Limb (tissue), 2 donors: ENCODE results near the gene TK1.
"Not testable (repeated sequence)": the region's sequence is repeated elsewhere in the genome, so short reads cannot be mapped to it uniquely, and the experiment has no call there.

Source experiments
- DNase-seq, 2 donors: peaks; one replicate each; pipeline ENCODE4 v3.0.0-alpha.2; 2016; ENCODE audit errors: extremely low spot score in 2 of 2

The TK1 gene

DNA sequence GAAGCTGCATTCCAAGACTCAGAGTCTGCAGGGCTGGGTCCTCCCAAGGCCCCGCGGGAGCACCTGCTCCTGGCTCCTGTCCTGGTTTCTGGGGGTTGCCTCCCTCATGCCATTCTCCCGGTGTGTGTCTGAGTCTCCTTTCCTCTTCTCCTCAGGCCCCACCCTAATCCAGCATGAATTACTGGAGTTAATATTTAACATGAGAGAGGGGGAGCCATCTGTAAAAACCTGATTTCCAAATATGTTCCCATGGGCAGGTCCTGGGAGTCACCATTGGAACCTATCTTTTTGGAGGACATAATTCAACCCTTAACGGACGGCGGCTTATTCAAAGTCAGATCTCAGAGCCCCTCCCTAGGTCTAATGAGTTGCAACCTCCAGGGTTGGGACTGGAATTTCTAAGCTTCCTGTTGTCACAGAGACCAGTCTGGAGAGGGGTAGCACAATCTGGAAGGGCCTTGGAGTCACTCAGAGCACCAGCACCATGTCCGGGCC is 35.3 kb downstream of the TK1 start:
- no peak for DNase-seq

DNA sequence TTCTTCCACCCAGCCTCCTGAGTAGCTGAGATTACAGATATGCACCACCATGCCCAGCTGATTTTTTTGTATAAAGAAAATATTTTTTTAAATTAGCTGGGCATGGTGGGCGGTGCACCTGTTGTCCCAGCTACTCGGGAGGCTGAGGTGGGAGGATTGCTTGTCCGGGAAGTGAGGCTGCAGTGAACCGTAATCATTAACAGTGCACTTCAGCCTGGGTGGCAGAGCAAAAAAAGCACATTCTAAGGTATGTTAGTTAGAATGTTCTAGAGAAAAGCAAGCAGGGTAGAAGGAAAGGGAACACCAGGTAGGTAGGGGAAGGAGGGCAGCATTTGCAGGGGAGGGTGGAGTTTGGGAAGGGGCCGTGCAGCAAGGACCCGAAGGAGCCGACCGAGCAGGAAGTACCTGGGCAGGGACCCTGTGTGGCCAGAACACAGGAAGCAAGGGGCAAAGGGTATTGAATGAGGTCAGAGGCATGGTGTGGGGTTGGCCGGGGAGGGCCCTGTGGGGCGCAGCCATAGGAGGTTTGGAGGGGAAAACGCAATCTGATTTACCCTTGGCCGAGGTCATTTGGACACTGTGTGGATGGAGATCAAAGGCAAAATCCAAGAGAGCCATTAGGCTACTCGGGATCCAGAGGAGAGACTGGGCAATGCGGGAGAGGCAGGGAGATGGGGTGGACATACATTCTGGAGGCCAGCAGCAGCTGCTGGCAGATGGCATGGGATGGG is 38.4 kb downstream of the TK1 start:
- no peak for DNase-seq

DNA sequence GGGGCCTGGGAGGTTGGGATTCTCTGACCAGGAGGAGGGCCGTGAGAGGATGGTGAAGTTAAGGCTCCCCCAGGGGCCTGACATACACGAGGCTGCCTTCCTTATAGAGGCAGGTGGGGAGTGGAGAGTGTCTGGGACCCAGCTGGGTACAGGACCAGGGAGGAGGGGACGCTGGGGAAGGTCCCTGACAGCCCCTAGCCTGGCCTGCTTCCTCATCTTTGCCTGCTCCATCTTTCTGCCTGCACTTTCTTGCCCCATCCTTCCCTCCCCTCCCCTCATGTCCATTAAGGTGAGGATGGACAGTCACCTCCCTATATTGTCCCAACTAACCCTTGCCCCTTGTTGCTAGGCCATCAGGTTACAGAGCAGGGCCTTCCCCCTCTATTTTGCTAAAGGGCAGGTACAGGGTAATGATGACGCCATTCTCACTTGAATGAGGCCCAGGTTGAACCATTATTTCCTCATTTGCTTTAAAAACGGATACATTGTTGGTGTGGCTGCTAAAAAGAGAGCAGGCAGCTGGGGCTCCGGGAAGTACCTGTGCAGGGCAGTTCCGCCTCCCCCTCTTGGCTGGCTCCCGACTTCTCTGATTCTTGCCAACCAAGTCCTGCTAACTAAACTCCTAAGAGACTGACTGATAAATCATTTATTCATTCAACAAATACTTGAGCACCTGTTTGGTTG is 39.4 kb downstream of the TK1 start:
- no peak for DNase-seq

DNA sequence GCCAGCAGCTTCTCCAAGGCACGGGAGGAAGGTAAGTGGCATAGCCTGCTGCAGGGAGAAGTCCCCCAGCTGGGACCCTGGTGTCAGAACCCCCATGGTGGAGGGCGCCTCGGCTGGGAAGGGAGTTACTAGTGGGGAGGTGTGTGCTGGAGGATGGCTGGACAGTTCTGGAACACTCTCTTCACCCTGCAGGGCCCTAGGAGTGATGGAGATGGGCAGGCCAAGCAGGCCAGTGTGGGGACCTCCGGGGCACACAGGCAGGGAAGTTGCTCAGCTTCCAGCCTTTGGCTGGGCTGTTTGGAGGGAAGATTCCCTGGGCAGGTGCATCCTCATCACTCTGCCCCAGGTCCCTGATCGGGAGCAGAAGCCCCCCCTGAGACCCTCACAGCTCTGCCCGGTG is 40.0 kb downstream of the TK1 start:
- DNase-seq, result no peak

DNA sequence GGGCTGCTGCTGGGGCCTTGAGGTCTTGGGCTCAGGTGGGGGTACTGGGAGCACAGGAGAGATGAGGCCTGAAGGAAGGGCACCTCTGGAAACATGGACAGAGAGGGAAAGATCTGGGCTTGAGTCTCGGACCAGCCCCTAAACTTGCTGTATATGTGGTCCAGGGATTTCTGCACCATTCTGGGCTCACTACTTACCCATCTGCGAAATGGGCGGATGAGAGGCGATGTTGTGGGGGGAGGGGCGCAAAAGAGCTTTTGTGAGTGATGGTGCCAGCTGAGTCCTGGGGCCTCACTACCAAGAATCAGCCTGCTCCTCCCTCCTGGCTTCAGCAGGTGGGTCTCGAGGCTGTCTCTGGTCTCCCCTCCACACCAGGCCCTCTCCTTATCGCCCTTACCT is 40.4 kb downstream of the TK1 start:
- DNase-seq, result no peak

DNA sequence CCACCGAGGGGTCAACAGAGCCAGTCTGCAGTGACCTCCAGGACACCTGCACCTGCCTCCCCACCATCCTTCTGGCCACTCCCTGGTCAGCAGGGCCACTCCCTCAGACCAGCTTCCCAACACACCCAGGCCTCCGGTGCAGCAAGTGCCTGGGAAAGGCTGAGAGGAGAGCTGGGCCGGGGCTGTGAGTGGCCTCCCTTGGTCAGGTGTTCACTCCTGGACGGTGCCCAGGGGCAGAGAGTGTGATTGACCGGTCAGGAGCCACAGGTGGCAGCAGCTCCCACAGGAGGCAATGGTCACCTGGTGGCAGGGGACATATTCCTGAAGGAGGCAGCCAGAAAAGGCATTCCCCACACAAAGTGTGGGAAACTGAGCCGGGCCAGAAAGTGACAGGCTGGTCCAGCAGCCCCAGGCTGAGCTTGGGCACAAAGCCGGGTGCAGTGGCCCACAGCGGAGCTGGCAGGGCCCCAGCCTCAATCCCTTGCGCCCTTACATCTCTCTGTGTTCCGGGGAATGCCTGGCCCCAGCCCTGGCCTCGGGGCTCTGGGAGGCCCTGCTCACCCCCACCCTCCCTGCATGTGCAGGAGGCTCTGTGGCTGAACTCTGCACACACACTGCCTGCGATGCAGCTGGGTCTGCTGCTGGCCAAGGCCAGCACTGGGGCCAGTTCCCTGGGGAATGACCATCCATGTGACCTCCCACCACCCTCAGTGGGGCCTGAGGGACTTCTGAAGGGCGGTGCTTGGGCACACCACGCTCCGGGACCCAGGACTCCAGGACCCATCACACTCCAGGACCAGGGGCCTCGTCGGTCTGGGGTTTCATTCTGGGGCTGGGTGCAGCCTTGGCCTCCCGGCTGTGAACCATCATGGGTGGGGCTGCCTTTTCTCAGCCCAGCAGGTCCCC is 41.9 kb downstream of the TK1 start:
- peak in 1 of 2 donors; percentile 34 for DNase-seq

DNA sequence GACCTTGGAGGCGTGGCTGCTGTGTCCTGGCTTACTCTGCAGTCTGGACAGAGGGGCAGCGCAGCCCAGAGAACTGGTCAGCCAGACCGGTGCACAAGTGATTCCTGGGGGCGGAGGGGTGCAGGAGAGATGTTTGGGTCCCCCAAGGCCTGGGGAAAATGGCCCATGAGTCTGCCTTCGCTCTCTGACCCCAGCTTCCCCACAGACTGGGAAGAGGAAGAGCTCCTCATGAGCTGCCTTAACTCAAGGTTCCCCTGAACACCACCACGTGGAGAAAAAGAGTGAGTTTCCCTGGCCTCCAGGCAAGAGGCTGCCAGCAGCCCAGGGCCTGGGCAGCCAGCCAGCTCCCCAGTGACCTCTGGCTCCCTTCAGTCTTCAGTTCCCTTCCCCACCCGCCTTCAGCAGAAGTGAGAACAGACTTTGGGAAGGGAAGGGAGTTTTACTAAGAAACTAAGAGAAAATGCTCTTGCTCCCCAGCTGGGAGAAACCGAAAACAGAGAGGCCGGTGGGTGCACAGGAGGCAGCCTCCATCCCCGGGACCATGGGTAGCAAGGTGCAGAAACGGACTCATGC is 42.6 kb downstream of the TK1 start:
- peak; percentile 52 to 74 for DNase-seq

DNA sequence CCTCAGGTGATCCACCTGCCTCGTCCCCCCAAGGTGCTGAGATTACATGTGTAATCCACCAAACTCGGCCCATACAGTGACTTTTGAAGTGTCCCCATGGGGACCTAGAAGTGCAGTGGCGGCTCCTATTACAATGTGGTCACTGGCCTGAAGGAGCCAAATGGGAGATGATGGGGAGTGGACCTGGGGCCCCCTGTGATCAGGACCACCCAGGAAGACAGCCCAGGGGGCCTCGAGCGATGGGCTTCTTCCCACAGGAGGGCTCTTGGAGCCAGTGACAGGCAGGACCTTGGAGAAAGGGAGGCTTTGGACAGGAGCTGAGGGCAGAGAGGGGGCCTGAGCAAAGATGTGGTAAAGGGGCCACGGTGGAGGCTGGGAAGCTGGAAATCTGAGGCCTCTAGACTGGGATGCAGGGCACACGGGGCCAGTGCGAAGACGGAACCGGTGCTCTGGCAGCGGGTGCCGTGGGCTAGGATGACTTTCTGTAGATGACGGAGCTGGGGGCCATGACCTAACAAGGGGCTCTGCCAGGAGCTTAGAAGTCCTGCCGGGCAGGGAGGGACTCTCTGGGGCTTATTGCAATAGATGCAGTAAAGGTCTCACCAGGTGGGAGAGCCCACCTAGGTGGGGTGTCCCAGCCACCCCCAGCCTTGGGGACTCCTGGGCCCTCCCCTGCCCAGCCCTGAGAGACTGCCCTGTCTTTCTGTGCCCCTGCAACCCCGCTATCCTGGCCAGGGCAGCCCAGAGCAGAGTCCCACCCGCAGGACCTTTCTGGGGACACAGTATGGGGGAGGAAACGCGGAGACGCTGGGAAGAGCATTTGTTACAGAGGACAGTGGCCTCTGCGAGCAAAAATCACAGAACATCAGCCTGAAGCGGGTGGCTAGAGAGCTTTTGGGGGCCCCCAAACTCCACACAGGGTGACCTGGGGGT is 43.4 kb downstream of the TK1 start:
- DNase-seq, result no peak

DNA sequence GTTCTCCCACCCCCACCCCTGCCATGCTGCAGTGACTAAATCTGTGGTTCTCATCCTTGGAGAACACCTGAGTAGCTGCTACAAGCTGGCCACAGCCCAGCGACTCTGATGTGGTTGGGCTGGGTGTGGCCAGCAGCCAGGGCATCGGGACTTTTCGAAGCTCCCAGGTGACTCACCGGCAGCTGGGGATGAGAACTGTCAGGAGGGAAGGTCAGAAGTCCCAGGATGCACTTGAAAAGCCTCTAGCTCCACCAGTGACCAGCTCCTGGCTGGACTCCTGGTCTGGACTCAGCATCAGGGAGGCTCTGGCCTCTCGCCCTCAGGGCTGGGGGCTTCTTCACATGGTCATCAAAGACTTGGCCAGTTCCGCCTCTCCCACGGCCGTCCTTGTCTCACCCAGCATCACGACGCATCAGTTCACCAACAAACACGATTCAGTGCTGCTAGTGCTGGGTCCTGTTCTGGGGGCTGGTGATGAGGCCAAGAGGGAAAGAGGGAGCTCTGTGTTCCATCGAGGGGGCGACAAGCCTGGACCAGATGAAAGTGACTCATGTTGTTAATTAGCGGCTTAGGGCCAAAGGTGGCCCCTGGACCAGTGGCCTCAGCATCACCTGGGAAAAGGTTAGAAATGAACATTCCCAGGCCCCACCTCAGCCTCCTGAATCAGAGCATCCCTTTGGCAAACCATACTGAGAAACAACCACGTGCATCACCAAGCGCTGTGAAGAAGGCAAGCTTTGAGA is 44.6 kb downstream of the TK1 start:
- DNase-seq, result no peak

DNA sequence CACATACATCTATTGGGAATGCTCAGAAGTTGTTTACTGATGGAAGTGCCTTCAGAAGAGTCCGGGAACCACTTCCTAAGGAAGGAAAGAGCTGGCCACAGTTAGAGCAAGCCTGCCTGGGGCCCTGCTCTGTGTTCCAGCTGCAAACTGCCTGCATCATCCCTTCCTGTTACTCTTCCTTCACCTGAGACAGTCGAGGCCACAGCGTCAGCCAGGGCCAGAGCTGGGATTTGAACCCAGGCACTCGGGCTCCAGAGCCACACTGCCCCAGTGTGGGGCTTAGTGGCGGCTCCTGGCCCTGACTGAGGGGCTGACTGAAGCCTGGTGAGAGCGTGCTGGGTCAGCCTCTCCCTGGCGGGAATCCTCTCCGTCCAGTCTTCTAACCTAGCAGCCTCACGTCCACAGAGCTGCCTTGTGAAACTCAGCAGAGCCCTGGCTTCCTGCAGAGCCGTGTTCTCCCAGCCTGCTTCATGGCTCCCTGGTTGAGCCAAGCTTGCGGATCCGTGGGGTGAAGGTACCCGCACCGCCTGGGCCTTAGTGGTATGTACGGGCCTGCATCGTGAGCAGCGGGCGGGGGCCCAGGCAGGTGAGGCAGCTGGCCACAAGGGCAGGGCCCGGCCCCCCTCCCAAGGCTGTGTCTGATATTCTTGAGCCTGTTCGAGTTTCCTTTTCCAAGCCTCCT is 45.3 kb downstream of the TK1 start:
- DNase-seq, result no peak

DNA sequence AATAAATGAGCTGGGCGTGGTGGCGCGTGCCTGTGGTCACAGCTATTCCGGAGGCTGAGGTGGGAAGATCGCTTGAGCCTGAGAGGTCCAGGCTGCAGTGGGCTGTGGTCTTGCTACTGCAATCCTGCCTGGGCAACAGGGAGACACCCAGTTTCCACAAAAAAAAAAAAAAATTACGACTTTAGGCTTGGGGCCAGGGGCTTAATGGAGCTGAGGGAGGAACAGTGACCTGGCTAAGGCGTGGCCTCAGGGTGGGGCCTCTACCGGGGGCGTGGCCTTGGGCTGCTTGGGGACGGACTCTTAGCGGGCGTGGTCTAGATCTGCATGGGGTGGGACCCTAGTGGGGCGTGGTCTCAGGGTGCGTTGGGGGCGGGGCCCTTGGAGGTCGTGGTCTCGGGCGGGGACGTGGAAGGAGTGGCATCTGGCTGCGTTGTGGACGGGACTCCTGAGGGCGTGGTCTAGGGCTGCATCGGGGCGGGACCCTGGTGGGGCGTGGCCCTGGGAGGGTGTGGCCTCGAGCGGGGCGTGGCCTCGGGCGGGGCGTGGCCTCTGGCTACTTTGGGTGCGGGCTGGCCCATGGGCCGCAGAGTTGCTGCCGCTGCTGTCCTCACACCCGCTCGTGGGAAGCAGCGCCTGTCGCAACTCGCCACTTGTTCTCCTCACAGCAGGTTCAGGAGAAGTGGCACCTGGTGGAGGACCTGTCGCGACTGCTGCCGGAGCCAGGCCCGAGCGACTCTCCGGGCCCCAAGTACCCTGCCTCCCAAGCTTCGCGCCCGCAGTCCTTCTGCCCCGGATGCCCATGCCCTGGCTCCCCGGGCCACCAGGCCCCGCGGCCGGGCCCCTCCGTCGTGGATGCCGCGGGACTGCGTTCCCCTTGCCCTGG is 46.4 kb downstream of the TK1 start:
- peak; percentile 34 to 82 for DNase-seq

DNA sequence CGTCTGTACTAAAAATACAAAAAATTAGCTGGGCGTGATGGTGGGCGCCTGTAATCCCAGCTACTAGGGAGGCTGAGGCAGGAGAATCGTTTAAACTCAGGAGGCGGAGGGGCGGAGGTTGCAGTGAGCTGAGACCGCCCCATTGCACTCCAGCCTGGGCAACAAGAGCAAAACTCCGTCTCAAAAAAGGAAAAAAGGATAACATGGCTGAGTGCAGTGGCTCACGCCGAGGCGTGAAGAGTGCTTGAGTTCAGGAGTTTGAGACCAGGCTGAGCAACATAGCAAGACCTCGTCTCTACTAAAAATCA is 47.0 kb downstream of the TK1 start:
- DNase-seq, result not testable (repeated sequence)

DNA sequence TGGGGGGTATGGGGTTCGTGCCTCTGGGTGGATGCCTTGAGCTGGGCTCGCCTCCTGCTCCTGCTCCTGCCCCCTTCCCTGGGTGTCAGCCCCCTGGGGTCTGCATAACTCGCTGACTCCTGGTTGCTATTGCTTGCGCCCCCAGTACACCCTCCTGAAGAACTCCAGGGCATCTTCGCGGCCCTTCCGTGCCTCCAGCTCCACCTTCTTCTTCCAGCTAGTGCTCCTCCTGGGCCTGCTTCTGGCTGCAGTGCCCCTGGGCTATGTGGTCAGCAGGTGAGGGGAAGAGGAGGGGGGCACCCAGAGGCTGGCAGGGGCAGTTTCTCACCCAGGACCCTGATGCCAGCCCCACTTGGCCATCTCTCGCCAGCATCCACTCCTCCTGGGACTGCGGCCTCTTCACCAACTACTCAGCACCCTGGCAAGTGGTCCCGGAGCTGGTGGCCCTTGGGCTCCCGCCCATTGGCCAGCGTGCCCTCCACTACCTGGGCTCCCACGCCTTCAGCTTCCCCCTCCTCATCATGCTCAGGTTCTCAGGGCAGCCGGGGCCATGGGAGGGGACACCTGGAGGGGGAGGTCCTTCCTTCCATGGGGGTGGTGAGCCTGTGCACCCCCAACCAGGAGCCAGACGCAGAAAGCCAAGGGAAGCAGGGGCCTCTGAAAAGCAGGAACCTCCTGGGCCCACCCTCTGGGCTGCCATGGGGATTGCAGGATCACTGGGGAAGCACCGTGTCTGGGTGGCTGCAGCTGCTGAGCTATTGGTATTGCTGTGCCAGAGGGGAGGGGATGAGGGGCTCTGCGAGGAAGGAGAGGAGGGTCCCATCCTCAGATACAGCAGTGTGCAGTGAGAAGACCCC is 48.4 kb downstream of the TK1 start:
- peak in 1 of 2 donors; percentile 28 for DNase-seq

DNA sequence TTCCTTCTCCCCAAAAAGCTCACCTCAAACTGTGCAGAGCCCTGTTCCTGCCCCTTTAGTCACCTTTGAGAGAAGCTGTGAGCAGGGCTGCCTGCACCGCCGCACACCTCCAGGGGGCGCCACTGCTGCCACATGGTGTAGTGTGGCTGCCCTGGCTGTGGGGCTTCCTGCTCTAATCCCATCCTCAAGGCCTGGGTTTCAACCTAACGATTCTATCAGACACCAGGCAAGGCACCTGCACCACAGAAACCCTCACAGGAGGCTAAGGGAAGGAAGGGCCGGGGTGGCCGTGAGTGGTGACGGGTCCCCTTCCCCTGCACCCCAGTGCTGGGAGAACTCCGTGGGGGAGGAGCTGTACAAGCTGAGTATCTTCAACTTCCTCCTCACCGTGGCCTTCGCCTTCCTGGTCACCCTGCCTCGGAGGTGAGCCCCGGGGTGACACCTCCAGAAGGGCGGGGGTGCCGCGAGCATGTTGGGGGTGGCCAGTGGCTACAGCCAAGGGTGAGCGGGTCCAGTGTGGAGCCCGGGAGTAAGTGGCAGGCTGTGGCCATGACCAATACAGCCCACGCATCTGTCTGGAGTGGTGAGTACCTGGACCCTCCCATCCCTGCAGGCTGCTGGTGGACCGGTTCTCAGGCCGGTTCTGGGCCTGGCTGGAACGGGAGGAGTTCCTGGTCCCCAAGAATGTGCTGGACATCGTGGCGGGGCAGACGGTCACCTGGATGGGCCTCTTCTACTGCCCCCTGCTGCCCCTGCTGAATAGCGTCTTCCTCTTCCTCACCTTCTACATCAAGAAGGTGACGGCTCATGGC is 49.3 kb downstream of the TK1 start:
- DNase-seq, result peak in 1 of 2 donors; percentile 30

DNA sequence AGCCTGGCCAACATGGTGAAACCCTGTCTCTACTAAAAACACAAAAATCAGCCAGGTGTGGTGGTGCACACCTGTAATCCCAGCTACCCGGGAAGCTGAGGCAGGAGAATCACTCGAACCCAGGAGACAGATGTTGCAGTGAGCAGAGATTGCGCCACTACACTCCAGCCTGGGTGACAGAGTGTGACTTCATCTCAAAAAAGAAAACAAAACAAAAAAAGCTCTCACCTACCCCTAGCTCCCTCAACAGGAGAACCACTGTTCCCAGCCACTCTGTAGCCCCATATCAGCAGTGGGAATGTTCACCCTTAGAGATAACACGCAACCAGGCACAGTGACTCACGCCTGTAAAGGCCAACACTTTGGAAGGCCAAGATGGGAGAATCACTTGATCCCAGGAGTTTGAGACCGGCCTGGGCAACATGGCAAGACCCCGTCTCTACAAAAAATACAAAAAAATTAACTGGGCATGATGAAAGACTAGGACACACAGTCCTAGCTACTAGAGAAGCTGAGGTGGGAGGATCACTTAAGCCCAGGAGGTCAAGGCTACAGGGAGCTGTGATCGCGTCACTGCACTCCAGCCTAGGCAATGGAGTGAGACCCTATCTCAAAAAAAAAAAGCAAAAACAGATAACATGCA is 50.9 kb downstream of the TK1 start:
- no peak for DNase-seq

DNA sequence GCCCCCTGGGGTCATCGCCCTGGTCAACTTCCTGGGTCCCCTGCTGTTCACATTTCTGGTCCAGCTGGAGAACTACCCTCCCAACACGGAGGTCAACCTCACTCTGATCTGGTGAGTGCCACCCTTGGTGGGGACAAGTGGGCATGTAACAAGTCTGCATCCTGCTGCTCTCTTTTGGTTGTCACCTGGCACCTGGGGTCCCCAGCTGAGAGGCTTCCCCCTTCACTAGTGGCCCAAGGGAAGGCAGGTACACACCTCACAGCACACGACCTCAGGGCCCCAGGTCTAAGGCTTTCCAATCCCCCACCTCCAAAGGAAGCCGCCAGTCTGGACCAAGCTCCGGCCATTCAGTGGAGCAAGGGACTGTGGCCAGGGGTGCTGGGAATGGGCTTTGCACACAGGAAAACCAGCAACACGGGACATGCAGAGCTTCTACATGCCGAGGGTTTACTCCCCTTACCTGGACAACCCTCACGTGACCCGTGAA is 51.9 kb downstream of the TK1 start:
- no peak for DNase-seq
